NCI-H2196 treated with DMSO at 0.1 percent for 48 hours (cell line): Measurements from ENCODE around the gene ABCB9.

Experiments
- DNase-seq: peaks from one replicate; lab custom pipeline; 2025; ENCODE audit not compliant: unreplicated experiment; lab: John Stamatoyannopoulos, UW

The ABCB9 gene

DNA sequence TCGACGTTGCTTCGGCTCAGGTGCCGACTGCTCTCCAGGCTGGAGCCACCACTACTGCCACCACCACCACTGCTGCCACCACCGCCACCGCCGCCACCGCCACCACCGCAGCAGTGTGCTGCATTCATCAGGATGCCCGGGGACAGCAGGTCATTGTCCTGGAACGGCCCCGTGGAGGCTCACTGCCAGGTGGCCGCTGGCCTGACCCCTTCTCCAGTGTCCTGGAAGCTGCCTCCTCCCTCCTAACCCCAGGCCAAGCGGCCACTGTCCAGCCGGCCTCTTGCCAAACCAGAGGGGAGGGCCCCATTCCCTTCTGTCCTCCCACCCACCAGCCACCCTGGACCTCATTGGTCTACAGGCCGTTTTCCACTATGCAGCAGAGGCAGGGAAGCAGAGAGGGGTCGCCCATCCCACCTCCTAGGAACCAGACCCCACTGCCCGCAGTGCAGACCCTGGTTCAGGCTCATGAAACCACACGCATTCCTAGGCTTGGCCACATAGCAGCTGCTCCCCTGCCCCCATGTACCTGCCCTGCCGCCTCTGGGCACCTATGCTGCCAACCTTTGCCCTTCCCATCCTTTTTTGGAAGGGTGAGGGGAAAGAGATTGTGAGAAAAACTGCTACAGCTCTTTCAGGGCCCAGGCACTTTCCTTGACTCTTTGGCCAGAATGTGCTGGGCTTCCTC is 29.4 kb upstream of the ABCB9 start:
- DNase-seq: no peak

DNA sequence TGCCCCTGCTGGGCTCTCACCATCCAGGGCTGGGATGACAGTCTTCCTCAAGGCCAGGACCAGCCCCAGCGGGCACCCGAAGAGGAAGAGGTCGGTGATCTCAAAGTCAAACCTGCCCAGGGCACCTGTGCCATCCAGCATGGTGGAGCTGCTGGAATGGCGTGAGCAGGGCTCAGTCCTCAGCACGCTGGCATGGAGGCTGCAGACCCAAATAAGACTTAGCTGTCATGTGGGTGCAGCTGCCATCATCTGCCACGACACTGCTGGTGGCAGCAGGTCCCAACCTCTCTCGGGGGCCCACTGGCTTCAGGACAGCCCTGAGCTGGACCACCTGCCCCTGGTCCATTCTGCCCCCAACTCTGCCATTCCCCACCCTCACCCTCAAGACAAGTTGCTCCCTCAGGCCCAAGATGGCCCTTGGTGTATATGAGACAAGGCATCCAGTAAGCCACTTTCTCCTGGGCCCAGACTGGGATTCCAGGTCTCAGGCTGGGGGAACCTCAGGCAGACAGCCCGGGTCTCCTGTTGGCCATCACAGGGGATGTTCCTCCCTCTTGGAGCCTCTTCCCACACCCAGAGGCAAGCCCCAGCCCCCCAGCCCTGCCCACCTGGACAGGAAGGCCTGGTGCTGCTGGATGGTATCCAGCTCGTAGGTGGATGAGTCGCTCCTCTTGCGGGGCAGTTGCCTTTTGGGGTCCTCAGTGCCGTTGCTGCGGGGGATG is 28.7 kb upstream of the ABCB9 start:
- DNase-seq: no peak

DNA sequence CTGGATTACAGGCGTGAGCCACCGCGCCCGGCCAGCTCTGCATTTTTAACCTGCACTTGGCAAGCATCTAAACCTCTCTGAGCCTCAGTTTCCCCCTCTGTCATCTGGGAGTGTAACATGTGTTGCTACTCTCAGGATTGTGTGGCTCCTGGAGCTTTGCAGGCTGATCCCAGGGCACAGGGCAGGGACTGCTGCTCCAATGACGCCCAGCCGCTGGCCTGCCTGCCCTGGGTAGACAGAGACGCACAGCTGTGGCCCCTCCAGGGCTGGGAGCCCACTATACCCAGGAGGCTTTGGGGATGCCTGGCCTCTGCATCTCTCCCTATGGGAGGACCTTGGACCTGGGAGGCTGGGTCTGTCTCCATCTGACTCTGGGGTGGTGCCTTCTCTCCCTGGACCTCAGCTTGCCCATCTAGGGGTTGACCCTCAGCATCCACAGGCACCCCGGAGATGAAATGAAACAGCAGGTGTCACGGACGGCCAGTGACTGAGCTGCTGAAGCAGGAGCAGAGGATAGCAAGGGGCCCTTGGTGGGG is 27.9 kb upstream of the ABCB9 start:
- DNase-seq: no peak

DNA sequence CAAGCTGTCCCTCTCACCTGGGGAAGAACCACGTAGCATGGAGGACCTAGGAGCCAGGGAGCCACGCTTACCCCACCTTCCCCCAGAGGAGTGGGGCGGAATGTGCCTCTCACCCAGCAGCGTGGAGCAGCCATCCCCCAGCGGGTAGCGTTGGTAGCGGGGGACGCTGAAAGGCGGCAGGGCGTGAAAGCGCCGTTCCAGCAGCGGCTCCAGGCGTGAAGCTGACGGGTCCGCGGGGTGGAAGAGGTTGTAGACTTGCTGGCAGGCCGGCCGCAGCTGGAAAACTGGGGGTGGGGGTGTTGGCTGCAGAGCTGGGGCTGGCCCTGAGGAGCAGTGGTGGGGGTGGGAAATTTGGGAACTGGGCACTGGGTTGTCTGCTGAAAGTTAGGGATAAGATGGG is 26.1 kb upstream of the ABCB9 start:
- no peak for DNase-seq

DNA sequence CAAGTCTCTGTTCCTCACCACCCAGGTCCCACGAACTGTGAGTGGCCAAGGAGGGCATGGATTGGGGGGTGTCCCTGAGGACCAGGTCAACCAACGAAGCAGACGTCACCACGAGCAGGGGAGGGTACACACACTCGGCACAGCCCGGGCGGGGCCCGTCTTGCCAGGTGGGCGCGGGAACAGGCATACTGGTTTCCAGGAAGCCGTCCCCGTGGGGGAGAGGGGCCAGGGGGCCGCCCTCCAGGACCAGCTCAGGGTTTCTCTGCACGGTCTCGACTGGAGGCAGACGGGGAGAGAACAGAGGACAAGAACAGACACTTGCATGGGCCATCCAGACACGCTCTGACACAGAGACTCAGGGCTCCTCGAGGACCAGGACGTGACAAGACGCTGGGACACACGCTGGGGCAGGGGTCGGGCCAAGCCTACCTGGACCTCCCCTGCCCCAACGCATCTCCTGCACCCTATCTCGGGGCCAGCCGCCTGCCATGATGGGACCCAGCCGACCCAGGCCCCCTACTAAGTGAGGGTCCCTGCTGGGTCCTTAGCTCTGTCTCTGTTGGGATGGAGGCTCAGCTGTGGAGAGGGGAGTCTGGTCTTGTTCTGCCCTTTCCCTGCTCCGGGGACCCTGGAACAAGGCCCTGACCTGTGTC is 25.5 kb upstream of the ABCB9 start:
- DNase-seq: no peak

DNA sequence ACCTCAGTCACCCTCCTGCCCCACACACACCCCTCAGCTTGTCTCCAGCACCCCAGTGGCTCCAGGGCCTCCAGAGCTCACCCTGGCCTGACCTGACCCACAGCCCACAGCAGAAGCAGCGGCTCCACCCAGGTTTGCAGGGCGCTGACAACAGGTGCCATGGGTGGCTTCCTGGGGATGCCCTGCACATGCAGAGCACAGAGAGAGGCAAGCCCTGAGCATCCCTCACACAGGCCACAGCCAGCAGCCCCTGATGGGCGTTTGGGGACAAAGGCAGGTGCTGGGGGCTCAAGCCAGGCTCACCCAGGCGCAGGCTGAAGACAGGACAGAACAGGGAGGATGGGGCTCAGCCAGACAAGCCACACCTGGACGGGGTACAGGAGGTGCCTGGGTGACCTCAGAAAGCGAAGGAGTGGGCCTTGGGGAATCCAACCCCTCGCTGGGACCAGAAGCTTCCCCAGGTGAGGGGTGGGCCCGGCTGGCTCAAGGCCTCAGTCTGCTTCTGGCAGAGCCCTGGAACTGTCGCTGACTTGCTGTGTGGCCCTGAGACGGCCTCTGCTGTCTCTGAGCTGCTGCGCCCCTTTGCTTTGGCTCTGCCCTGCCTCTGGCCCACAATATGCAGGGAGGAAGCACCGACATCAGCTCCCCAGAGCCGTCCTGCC is 24.8 kb upstream of the ABCB9 start:
- DNase-seq: no peak

DNA sequence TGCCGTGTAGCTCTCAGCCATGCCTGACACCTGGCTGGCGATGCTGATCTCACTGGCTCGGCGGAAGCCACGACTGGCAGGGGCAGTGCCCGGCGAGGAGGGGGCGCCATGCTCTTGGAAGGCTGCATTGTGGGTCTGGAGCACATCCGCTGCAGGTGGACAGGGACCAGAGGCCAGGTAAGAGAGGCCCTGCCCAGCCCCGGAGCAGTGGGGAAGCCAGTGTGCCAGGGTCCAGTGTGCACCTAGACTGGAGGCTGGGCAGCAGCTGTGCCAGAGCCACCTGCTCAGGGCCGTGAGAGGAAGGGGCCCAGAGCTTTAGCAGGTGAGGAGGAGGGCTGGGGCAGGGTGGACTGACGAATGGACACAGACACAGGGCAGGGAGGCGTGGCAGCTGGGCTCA is 24.3 kb upstream of the ABCB9 start:
- DNase-seq: no peak

DNA sequence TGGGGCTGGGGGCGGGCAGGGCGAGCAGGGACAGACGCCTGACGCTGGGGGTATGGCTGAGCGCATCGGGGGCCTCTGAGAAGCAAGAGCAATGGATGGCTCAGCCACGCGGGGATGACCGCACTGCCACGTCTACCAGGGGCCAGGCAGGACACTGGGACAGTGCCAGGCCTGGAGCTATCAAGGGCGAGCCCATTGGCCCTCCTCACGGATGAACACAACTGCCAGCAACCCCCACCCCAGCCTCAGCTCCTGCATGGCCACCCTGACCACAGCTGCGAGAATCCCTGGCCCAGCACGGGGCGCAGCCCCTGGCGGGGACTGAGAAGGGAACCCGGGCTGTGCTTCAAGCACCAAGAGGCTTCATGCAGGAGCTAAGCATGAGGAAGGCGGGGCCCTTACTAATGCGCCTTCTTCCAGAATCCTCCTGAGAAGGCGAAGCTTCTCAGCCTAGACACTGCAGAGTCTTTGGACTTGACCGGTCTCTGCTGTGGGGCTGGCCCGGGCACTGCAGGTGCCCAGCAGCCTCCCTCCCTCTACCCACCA is 23.7 kb upstream of the ABCB9 start:
- DNase-seq: no peak

DNA sequence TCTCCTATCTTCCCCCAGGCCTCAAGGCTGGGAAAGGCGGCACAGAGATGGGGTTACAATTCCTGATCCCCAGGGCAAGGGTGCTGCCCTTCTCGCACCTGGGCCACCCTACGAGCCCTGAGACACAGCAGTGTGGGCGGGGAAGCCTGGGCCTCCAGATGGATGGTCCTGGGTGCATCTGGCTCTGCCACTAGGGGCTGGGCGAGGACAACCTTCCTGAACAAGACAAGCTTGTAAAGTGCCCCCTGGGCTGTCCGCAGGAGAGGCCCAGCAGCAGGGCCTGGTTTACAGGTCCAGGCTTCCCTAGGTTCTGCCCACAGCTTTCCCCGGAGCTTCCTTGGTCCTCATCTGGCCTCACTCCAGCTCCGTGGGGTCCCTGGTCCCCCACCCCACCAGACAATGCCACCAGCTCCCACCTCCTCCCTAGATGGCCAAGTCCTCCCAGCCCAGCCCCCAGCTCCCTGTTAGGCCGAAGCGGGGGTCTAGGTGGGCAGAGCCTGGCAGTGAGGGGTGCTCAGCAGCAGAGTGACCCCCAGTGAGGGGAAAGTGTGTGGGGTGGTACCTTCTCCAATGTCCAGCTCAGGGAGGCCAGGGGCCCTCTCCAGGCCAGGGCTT is 23.1 kb upstream of the ABCB9 start:
- DNase-seq: no peak

DNA sequence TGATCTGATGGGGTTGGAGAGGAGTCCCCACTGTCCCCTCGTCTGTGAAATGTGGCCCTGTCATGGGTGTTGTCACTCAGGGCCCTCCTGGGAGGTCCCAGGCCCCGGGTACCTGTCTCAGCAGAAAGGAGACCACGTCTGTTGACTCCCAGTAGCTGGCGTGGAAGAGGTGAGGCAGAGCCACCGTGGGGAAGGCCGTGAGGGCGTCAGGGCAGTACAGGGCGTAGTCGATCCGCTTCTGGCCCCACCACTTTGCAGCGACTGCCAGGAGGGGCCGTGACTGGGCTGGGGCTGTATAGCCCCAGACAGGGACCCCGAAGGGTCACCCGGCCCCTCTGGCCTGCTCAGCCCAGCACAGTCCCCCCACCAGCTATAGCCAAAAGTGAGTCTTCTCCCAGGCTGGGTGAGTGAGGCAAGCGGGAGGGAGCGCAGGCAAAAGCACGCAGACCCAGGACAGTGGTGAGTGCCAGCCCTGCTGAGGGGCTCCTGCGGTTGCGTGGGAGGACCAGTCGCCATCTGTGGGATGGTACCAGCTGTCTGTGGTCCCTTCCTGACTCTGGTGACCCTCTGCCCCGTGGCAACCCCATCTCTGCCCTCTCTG is 22.4 kb upstream of the ABCB9 start:
- no peak for DNase-seq

DNA sequence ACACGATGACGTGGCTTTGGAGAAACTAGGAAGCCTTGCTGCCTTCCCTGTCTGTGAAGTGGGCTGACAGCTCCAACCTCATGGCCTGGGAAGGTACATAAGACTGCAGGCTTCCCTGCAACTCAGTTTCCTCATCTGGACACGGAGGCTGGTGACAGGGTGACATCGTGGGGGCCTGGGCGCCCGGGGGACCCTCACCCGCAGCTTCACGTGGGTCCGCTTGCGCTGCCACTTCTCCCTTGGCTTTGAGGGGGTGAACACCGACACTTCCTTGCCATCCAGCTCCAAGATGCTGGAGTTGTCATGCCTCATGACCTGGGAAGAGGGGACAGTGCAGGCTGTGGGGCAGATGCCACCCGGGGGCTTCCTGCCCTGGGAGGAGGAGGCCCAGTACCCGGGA is 21.8 kb upstream of the ABCB9 start:
- no peak for DNase-seq

DNA sequence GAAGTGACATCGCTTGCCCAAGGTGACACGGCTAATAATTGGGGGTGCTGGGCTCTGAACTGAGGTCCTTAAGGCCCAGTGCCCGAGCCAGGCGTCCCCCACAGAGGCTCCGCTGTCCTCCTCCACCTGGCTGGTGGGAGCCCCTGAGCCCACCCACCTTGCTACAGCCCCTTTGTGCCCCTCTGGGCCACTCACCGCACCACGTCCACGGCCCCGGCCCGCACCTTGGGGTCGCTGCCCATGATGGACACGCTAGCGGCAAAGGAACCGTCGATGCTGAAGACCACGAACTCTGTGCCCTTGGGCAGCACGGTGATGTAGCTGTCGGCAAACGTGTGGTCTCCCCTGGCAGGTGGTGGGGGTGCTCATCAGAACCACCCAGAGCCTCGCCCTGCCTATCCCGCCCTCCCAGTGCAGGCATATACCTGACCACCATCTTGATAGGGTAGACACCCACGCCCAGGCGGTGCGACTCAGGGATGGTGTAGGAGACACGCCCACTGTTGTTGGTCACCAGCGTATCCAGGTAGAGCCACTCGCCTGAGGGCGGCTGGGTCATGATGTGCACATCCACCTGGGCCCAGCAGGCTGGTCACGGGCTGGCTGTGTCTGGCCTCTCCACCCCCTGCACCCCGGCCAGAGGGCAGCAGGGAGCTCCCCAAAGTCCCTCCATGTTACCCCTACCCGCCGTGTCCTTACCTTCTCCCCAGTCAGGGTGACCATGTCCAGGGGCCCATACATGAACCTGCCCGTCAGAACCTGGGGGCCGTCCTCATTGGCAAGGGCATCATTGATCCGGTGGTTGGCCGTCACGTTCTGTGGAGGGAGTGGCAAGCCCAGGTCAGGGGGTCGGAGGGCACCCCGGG is 21.1 kb upstream of the ABCB9 start:
- no peak for DNase-seq

DNA sequence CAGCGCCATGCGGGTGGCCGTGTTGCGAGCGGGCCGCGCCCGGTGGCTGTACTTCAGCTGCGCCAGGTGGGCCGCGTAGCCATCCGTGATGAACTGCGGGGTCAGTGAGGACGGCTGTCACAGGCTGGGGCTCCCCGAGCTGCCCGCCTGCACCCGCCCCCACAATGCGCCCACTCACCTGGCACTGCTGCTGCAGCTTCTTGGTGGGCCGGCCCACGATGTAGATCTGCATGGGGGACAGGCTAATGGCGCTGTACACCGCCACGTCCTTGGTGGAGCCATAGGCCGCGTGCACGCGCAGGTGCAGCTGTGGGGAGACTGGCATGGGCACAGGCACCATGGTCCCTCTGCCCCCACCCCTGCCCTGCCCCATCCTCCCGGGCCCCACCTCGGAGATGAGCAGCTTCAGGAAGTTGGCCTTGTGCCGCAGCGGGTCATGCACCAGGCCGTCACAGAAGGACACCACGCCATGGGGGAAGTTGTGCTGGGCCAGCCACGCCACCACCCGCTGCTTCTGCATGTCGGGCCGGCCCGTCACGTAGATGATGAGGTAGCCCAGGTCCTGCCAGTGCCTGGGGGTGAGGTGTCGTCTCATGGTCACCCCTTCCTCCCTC is 20.1 kb upstream of the ABCB9 start:
- no peak for DNase-seq

DNA sequence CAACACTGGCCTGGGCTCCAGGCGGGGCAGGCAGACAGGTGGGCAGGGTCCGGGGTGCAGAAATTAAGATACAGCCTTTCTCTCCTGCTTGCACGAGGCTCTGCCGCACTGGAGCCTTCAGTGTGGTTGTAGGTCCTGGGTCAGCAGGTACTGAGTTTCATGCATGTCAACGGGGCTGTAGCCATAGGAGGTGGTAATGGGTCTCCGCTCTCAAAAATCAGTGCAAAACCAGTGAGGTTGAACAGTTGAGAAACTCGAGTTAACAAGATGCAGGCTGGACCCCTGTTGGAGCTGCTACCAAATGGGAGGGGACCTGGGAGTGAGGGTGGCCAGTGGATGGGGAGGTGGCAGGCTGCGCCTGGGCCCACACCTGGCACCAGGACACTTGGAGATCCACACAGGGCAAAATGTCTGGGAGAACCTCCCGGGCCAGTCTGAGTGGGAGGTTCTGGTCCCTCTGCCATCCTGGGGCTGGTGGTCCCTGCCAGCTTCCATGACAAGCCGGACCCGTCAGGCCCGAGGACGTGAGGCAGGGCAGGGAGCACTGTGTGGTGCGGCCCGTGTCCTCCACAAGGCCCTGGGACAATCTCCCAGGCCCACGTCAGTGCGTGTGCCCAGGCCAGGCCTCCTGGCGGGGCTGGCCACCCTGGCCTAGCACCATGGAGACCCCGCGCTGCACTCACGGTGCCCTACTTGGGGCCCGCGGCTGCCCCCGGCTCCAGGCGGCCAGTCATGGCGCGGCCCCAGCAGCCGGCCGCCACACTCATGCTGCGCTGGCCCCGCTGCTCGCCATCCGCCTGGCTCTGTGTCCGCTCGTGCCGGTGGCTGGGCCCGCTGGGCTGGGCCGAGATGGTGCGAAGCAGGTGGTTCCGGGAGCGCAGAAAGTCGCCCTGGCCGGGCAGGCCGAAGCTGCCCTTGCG is 19.3 kb upstream of the ABCB9 start:
- no peak for DNase-seq

DNA sequence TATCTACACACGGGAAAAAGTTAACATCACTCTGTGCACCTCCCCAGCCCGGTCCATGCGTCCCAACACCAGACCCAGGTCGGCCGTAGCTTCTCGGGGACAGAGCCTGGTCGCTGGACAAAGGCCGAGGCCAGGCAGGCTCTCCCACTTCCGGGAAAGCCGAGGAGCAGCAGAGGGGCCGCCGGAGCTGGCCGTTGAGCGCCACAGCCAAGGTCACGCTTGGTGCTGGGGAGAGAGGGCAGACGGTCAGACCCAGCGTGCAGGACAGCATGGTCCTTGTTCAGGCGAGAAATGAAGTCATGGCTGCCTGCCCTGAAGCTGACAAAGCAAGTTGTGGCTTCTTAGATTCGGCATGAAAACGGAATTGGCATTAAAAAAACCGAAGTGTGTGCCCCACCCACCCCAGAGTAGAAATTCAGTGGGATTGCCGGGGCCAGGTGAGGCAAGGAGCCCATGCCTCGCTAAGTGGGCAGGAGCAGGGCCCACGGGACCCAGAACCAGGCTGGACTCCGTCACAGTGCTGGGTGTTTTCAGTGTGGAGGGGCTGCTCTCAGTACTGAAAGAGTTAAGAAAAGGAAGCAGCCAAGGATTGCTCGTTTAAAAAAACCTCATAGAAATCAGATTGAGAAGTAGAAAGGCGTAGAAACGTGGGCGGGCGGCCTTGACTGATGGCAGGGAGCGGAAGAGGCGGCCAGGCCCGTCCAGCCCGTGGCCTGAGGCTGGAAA is 18.5 kb upstream of the ABCB9 start:
- no peak for DNase-seq

DNA sequence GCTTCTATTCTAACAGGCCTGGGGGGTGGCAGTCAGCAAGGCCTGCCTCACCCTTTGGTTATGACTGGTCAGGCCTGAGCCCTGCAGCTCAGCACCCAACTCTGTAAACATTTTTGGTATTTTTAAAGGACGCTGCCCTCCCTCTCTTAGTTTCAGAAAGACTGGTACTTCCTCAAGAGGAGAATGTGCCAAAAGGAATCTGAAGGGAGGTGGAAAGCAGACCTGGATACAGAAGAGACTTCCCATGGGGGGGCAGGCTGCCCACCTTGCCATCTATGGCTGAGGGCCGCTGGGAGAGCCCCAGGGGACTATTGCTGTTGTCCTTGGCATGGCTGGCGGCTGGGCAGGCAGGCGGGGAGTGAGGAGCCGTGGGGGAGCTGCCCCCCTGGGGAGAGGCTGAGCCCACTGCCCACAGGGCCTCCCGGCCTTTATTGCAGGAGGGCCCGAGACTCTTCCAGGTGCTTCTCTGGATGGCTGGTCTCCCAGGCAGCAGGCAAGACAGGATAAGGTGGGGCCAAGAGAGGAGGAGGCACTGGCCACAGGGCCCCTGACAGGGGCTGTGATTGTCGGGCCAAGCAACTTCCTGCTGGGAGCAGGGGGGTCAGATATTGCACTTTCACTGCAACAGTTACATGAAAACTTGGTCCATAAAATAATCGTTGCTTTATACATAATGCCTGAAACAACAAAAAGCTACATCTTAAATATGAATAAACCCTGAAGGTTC is 17.7 kb upstream of the ABCB9 start:
- DNase-seq: no peak
